ENCODE measurements around the gene RGL2. TPM values are rescaled to one million over a fixed set of nuclear protein-coding genes. Genes with fewer than 3 reads are reported as not detected.
A peak's percentile ranks its signal among the peaks of the same experiment; 100 is the strongest.

Gene RGL2
- total and polyA plus RNA-seq, 2 of the 13 experiments (the other 11 are each of a cell fraction or from before 2014, with no cell fraction given): 22.9 to 47.4 TPM

- TF ChIP-seq MAZ (IDR thresholded peaks at IDR 0.05; ENCODE audit: borderline replicate concordance, low read depth, low read length): no peak; the same call in 1 of the 2 replicates
- no peak for TF ChIP-seq MAZ (CRISPR knock-in tag; IDR thresholded peaks at IDR 0.05; ENCODE audit: low read depth)
- no peak for TF ChIP-seq MYPOP (CRISPR knock-in tag; IDR thresholded peaks at IDR 0.05)
- TF ChIP-seq ATF6 (CRISPR knock-in tag; conservative IDR thresholded peaks at IDR 0.05): peak; percentile 14; the same call in 1 of the 2 replicates
- no peak for TF ChIP-seq POLR2G (IDR thresholded peaks at IDR 0.05; ENCODE audit: low read depth, low read length)
- no peak for TF ChIP-seq SRSF4 (IDR thresholded peaks at IDR 0.05; ENCODE audit: low read depth, low read length, poor library complexity, severe bottlenecking)
- TF ChIP-seq E2F5 (CRISPR knock-in tag; conservative IDR thresholded peaks at IDR 0.05): no peak
- no peak for TF ChIP-seq SRSF9 (IDR thresholded peaks at IDR 0.05; ENCODE audit: borderline replicate concordance, insufficient read depth, low read depth, low read length, poor library complexity, severe bottlenecking)
- no peak for TF ChIP-seq LBX2 (CRISPR knock-in tag; IDR thresholded peaks at IDR 0.05; ENCODE audit: borderline replicate concordance)
- TF ChIP-seq YEATS2 (CRISPR knock-in tag; IDR thresholded peaks at IDR 0.05; ENCODE audit: borderline replicate concordance): no peak
- 0 out of 2 replicates have a peak, but pooled peaks have one; percentile 10 for TF ChIP-seq ZNF160 (CRISPR knock-in tag; IDR thresholded peaks at IDR 0.05)
- no peak for TF ChIP-seq ZNF646 (CRISPR knock-in tag; IDR thresholded peaks at IDR 0.05)
- no peak for TF ChIP-seq HMG20B (CRISPR knock-in tag; conservative IDR thresholded peaks at IDR 0.05)
- TF ChIP-seq SOX5 (CRISPR knock-in tag; IDR thresholded peaks at IDR 0.05; ENCODE audit: borderline replicate concordance): no peak
- TF ChIP-seq SP1 (IDR thresholded peaks at IDR 0.05): no peak
- no peak for TF ChIP-seq SP1 (CRISPR knock-in tag; IDR thresholded peaks at IDR 0.05)
- TF ChIP-seq ZNF276 (CRISPR knock-in tag; IDR thresholded peaks at IDR 0.05; ENCODE audit: low read depth): no peak; the same call in 1 of the 2 replicates
These were observed at the start of gene RGL2 (continued) for GRCh38 chr6:33298773-33299236.

Data from HepG2 (cell line).